ENCODE measurements around the gene DNHD1.

The DNHD1 gene

DNA sequence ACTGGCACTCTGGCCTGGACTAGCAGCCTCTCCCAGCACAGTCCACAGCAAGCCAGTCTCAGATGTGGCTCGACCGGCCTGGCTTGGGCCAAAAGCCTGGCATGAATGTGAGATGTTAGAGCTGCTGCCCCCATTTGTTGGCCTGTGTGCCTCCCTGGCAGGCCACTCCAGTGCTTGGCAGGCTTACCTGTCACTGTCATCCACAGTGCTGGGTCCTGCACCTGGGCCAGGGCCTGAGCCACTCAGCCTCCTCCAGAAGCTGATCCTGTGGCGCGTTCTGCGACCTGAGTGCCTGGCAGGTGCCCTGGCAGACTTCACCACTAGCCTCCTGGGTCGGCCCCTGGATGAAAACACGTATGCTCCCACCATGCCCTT, 70.3 kb downstream of the DNHD1 start:
- TF ChIP-seq FOXP2 (optimal IDR thresholded peaks at IDR 0.05; ENCODE audit: borderline replicate concordance, extremely low read depth, extremely low read length, insufficient read depth) (no peak), SIN3A (IDR thresholded peaks at IDR 0.05; ENCODE audit: borderline replicate concordance, insufficient read depth, low read length) (no peak), REST (IDR thresholded peaks at IDR 0.05; ENCODE audit: insufficient read depth in 1 of 2, low read depth in 2 of 2, low read length in 2 of 2) (no peak), TAF1 (IDR thresholded peaks at IDR 0.05; ENCODE audit: borderline replicate concordance, insufficient read depth, low read length) (no peak), POLR2AphosphoS5 (IDR thresholded peaks at IDR 0.05; ENCODE audit: low read depth, low read length) (no peak)

GRCh38 chr11:6568191-6568918, 71.3 kb downstream of the DNHD1 start:
- no peak for TF ChIP-seq SIN3A (IDR thresholded peaks at IDR 0.05; ENCODE audit: borderline replicate concordance, insufficient read depth, low read length)
- TF ChIP-seq FOXP2 (optimal IDR thresholded peaks at IDR 0.05; ENCODE audit: borderline replicate concordance, extremely low read depth, extremely low read length, insufficient read depth): no peak
- TF ChIP-seq POLR2AphosphoS5 (IDR thresholded peaks at IDR 0.05; ENCODE audit: low read depth, low read length): no peak
- TF ChIP-seq REST (IDR thresholded peaks at IDR 0.05; ENCODE audit: insufficient read depth in 1 of 2, low read depth in 2 of 2, low read length in 2 of 2): no peak
- no peak for TF ChIP-seq TAF1 (IDR thresholded peaks at IDR 0.05; ENCODE audit: borderline replicate concordance, insufficient read depth, low read length)

DNA sequence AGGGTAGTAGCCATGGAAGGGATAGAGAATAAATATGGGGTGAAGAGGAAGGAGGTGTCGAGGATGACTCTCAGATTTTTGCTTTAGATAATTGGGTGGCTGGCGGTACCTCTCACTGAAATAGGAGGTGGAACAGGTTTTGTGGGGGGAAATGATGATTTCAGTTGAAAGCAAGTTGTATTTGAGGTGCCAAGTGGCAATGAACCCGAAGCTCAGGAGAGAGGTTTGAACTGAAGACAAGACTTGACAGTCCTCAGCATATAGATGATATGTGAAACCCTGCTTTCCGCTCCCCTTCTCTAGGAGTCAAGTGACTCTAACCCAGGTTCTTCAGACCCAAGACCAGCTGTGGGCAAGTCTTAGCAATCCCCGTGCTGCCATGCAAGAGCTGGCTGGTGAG, 72.6 kb downstream of the DNHD1 start:
- TF ChIP-seq TAF1 (IDR thresholded peaks at IDR 0.05; ENCODE audit: borderline replicate concordance, insufficient read depth, low read length) (no peak), FOXP2 (optimal IDR thresholded peaks at IDR 0.05; ENCODE audit: borderline replicate concordance, extremely low read depth, extremely low read length, insufficient read depth) (no peak), POLR2AphosphoS5 (IDR thresholded peaks at IDR 0.05; ENCODE audit: low read depth, low read length) (no peak), REST (IDR thresholded peaks at IDR 0.05; ENCODE audit: insufficient read depth in 1 of 2, low read depth in 2 of 2, low read length in 2 of 2) (no peak)

DNA sequence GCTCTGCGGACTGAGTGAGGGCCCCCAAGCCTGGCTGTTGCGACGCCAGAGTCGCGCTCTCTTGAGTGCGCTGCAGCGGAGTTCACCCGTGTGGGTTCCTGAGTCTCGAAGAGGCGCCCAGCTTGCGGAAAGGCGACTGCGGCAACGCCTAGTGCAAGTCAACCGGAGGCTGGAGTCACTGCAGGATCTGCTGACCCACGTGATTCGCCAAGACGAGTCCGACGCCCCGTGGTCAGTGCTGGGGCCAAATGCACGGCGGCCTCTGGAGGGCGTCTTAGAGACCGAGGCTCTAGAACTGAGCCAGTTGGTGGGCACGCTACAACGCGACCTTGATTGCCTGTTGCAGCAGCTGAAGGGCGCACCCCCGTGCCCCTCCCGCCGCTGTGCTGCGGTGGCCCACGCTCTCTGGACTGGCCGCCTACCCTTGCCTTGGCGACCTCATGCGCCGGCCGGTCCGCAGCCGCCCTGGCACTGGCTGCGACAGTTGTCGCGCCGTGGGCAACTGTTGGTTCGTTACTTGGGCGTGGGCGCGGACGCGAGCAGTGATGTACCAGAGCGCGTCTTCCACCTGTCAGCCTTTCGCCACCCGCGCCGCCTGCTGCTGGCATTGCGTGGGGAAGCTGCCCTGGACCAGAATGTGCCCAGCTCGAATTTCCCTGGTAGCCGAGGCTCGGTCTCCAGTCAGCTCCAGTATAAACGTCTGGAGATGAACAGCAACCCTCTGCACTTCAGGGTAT, 73.8 kb downstream of the DNHD1 start:
- TF ChIP-seq REST (IDR thresholded peaks at IDR 0.05; ENCODE audit: insufficient read depth in 1 of 2, low read depth in 2 of 2, low read length in 2 of 2) (no peak), FOXP2 (optimal IDR thresholded peaks at IDR 0.05; ENCODE audit: borderline replicate concordance, extremely low read depth, extremely low read length, insufficient read depth) (no peak), POLR2AphosphoS5 (IDR thresholded peaks at IDR 0.05; ENCODE audit: low read depth, low read length) (no peak), SIN3A (IDR thresholded peaks at IDR 0.05; ENCODE audit: borderline replicate concordance, insufficient read depth, low read length) (no peak), TAF1 (IDR thresholded peaks at IDR 0.05; ENCODE audit: borderline replicate concordance, insufficient read depth, low read length) (no peak)
